Measurements from ENCODE around the gene PLCB4. TPM values are rescaled to one million over a fixed set of nuclear protein-coding genes. Genes with fewer than 3 reads are reported as not detected.

PLCB4 gene
- total and polyA plus RNA-seq, 4 donors, result 1.5 to 26.2 (median 10.8) TPM

DNA sequence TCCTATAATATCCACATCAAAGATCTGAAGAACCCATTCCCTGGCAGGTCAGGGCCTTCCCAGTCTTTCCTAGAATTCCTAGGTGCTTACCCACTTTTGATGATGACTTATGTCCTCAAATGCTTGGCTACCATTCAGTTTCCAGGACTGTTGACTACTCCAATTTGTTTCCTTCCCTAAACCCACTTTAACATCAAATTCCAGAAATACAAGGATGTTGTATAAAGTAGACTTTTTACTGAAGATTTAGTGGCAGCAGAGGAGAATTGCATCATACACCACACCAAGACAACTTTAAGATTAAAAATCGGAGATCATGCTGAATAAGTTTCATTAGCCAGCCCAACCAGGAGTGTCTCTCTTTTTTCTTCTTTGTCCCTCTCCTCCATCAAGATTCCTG is 242.2 kb downstream of the PLCB4 start:
- intact Hi-C loops (cut with DNase I), result no loop called here
- Histone ChIP-seq H3K4me3 (ENCODE audit: low read length in 2 of 2) (no peak overlapping the region), H3K36me3 (ENCODE audit: control insufficient read depth in 1 of 2, insufficient read depth in 2 of 2, low read length in 1 of 2) (no peaks in the 10 kb centered on the region), H3K27me3 (ENCODE audit: control insufficient read depth in 1 of 2, insufficient read depth in 2 of 2, low read length in 1 of 2) (no peaks in the 10 kb centered on the region), H3K27ac (ENCODE audit: low read depth in 1 of 2, low read length in 2 of 2) (no peak overlapping the region), H3K9me3 (ENCODE audit: control insufficient read depth, low read length) (no peaks in the 10 kb centered on the region), H3K4me1 (ENCODE audit: control insufficient read depth in 1 of 2, insufficient read depth in 2 of 2, low read length in 2 of 2) (peaks cover 2 to 4% of the 10 kb centered on the region in 2 donors)
- ATAC-seq (ENCODE audit: low FRiP score) (no peak), DNase-seq (no peak)
- WGBS, 2 donors, result 67 to 75% methylated on average over 1 of the region's 1 CpG

DNA sequence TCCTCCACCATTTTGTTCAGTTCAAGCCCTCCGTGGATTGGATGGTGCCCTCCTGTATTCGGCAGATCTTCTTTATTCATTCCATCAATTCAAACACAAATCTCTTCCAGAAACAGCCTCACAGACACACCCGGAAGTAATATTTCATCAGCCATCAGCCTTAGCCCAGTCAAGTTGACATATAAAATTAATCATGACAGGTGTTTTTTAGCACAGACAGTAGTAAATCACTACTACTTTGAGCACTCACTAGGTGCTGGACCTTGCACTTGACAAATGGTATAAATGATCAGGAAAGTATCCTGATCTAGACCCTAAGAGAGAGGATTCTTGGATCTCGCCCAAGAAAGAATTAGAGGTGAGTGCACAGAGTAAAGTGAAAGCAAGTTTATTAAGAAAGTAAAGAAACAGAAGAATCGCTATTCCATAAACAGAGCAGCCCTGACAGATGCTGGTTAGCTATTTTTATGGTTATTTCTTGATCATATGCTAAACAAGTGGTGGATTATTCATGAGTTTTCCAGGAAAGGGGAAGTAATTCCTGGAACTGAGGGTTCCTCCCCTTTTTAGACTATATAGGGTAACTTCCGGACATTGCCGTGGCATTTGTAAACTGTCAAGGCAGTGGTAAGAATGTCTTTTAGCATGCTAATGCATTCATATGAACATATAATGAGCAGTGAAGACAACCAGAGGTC is 250.9 kb downstream of the PLCB4 start:
- intact Hi-C loops (cut with DNase I), result no loop called here
- H3K9me3 ChIP-seq (ENCODE audit: control insufficient read depth, low read length), result no peaks in the 10 kb centered on the region
- no peaks in the 10 kb centered on the region for H3K36me3 ChIP-seq (ENCODE audit: control insufficient read depth in 1 of 2, insufficient read depth in 2 of 2, low read length in 1 of 2)
- no peak for DNase-seq
- WGBS, 2 donors, result 82 to 89% methylated on average over 7 of the region's 7 CpGs
- ATAC-seq (ENCODE audit: low FRiP score), result no peak
- no peak overlapping the region for H3K27ac ChIP-seq (ENCODE audit: low read depth in 1 of 2, low read length in 2 of 2)
- no peak overlapping the region for H3K4me3 ChIP-seq (ENCODE audit: low read length in 2 of 2)
- no peaks in the 10 kb centered on the region for H3K27me3 ChIP-seq (ENCODE audit: control insufficient read depth in 1 of 2, insufficient read depth in 2 of 2, low read length in 1 of 2)
- H3K4me1 ChIP-seq (ENCODE audit: control insufficient read depth in 1 of 2, insufficient read depth in 2 of 2, low read length in 2 of 2), result no peaks in the 10 kb centered on the region

DNA sequence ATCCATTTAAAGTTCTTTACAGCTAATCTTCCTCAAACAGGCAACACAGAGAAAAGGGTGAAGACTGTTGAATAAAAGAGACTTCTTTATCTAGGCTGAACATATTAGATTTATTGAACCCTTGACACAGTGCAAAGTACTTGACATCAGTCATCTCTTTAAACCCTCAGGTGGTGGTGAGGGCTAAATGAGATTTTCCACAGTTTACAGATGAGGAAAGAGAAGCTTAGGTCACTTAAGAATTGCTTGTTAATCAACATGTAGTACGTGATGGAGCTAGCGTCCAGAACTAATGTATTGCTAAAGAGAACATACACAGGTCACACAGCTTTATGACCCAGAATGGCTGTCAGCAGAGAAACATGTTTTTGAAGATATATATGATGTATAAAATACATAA is 252.1 kb downstream of the PLCB4 start:
- intact Hi-C loops (cut with DNase I), result no loop called here
- H3K36me3 ChIP-seq (ENCODE audit: control insufficient read depth in 1 of 2, insufficient read depth in 2 of 2, low read length in 1 of 2), result no peaks in the 10 kb centered on the region
- H3K4me1 ChIP-seq (ENCODE audit: control insufficient read depth in 1 of 2, insufficient read depth in 2 of 2, low read length in 2 of 2), result no peaks in the 10 kb centered on the region
- no peaks in the 10 kb centered on the region for H3K9me3 ChIP-seq (ENCODE audit: control insufficient read depth, low read length)
- no peak for ATAC-seq (ENCODE audit: low FRiP score)
- no peaks in the 10 kb centered on the region for H3K27me3 ChIP-seq (ENCODE audit: control insufficient read depth in 1 of 2, insufficient read depth in 2 of 2, low read length in 1 of 2)
- no peak overlapping the region for H3K27ac ChIP-seq (ENCODE audit: low read depth in 1 of 2, low read length in 2 of 2)
- no peak for DNase-seq
- WGBS, 2 donors, result 94 to 95% methylated on average over 2 of the region's 2 CpGs
- H3K4me3 ChIP-seq (ENCODE audit: low read length in 2 of 2), result no peak overlapping the region

DNA sequence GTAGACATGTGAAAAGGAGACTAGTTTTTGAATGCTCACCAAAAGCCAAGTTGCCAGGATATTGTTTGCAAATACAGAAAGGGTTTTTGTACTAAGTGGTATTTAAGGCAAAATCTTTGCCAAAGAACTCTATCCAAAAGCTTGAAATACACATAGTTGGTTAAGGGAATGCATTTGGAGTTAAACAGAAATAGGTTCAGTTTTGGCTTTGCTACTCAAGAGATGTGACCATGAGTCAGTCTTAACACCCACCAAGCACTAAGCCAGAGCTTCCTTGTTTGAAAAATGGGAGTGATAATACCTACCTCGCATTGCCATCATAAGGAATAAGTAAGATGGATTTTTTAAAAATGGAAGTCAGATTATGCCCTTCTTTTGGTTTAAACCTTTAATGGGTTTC is 253.8 kb downstream of the PLCB4 start:
- H3K4me3 ChIP-seq (ENCODE audit: low read length in 2 of 2), result no peak overlapping the region
- 94 to 97% methylated on average over 1 of the region's 1 CpG for WGBS, 2 donors
- ATAC-seq (ENCODE audit: low FRiP score) (no peak), DNase-seq (no peak)
- no peaks in the 10 kb centered on the region for H3K4me1 ChIP-seq (ENCODE audit: control insufficient read depth in 1 of 2, insufficient read depth in 2 of 2, low read length in 2 of 2)
- H3K27ac ChIP-seq (ENCODE audit: low read depth in 1 of 2, low read length in 2 of 2), result no peak overlapping the region
- H3K27me3 ChIP-seq (ENCODE audit: control insufficient read depth in 1 of 2, insufficient read depth in 2 of 2, low read length in 1 of 2), result no peaks in the 10 kb centered on the region
- H3K36me3 ChIP-seq (ENCODE audit: control insufficient read depth in 1 of 2, insufficient read depth in 2 of 2, low read length in 1 of 2), result no peaks in the 10 kb centered on the region
- no peaks in the 10 kb centered on the region for H3K9me3 ChIP-seq (ENCODE audit: control insufficient read depth, low read length)
- intact Hi-C loops (cut with DNase I), result no loop called here

DNA sequence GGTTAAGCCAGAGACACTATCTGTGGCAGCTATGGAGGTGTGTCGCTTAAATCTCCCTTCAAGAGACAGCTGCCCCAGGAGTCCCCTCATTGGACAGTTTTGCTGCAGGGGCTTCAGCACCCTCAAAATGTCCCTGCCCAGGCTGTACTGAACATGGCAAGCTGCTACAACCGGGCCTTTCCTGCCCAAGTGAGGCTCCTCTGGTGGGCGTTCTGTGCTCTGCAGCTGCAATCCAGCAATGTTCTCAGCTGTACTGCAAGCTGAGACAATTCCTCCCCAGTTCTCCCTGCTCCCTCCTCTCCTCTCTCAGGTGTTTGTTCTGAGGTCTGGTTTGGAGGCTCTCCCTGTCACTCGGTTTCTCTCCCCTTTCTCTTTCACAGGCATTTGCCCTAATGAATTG is 254.7 kb downstream of the PLCB4 start:
- Histone ChIP-seq H3K27ac (ENCODE audit: low read depth in 1 of 2, low read length in 2 of 2) (no peak overlapping the region), H3K4me3 (ENCODE audit: low read length in 2 of 2) (no peak overlapping the region), H3K4me1 (ENCODE audit: control insufficient read depth in 1 of 2, insufficient read depth in 2 of 2, low read length in 2 of 2) (no peaks in the 10 kb centered on the region), H3K36me3 (ENCODE audit: control insufficient read depth in 1 of 2, insufficient read depth in 2 of 2, low read length in 1 of 2) (no peaks in the 10 kb centered on the region), H3K27me3 (ENCODE audit: control insufficient read depth in 1 of 2, insufficient read depth in 2 of 2, low read length in 1 of 2) (no peaks in the 10 kb centered on the region), H3K9me3 (ENCODE audit: control insufficient read depth, low read length) (no peaks in the 10 kb centered on the region)
- ATAC-seq (ENCODE audit: low FRiP score) (no peak), DNase-seq (no peak)
- 84 to 86% methylated on average over 4 of the region's 4 CpGs for WGBS, 2 donors
- intact Hi-C loops (cut with DNase I), result no loop called here

DNA sequence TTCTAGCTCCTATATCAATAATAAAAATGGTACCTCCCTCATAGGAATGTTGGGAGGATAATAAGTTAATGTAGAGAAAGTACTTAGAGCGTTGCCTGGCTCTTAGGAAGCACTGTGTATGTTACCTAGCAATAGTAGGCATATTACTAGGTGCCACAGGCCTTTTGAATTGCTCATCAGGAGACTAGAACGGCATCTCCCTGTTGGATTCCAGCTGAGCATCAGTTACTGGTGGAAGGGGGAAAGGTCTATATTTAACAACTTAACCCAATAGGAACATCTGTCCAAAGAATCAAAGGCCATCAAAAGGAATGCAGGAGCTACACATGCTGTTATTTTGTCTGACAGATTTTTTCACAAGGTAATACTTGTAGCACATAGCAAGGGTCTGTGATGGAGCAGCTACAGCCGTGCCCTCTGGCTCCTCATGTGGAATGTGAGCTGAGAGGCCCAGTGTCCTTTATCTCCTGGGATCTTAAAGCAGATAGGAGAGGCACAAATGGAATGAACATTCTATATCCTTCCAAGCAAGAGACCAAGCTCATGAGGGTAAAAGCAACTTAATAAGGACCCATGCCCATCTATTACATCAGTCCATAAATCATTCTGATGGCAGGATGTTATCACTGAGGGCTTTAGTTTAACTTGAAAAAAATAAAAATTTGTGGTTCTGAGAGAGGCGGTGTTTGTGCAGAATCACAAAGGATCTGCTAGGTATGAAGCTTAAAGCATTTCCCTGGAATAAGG is 260.6 kb downstream of the PLCB4 start:
- H3K27me3 ChIP-seq (ENCODE audit: control insufficient read depth in 1 of 2, insufficient read depth in 2 of 2, low read length in 1 of 2), result no peaks in the 10 kb centered on the region
- H3K9me3 ChIP-seq (ENCODE audit: control insufficient read depth, low read length), result no peaks in the 10 kb centered on the region
- no peak for ATAC-seq (ENCODE audit: low FRiP score)
- H3K27ac ChIP-seq (ENCODE audit: low read depth in 1 of 2, low read length in 2 of 2), result no peak overlapping the region
- DNase-seq, result no peak
- H3K4me1 ChIP-seq (ENCODE audit: control insufficient read depth in 1 of 2, insufficient read depth in 2 of 2, low read length in 2 of 2), result no peaks in the 10 kb centered on the region
- 84 to 92% methylated on average over 4 of the region's 4 CpGs for WGBS, 2 donors
- no peaks in the 10 kb centered on the region for H3K36me3 ChIP-seq (ENCODE audit: control insufficient read depth in 1 of 2, insufficient read depth in 2 of 2, low read length in 1 of 2)
- no peak overlapping the region for H3K4me3 ChIP-seq (ENCODE audit: low read length in 2 of 2)
- intact Hi-C loops (cut with DNase I), result no loop called here

DNA sequence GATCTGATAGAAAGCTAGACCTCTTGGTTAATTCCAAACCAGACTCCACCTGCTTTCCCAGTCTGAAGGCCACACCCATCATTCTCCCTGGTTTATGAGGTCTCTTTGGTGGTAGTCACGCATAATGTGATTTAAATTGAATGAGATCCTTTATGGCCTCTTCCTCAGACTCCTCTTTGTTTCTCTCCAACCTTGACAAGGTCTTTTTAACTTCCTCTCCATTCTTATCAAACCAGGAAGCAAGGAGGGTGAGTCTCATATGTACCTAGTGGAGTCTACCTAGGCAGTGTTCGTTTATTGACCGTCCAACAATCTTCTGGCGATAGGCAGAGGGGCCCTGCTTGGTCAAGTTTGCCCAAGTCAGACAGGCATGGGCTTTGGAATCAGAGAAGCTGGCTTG is 261.3 kb downstream of the PLCB4 start:
- intact Hi-C loops (cut with DNase I), result no loop called here
- Histone ChIP-seq H3K27ac (ENCODE audit: low read depth in 1 of 2, low read length in 2 of 2) (no peak overlapping the region), H3K4me1 (ENCODE audit: control insufficient read depth in 1 of 2, insufficient read depth in 2 of 2, low read length in 2 of 2) (no peaks in the 10 kb centered on the region), H3K4me3 (ENCODE audit: low read length in 2 of 2) (no peak overlapping the region), H3K9me3 (ENCODE audit: control insufficient read depth, low read length) (no peaks in the 10 kb centered on the region), H3K36me3 (ENCODE audit: control insufficient read depth in 1 of 2, insufficient read depth in 2 of 2, low read length in 1 of 2) (no peaks in the 10 kb centered on the region), H3K27me3 (ENCODE audit: control insufficient read depth in 1 of 2, insufficient read depth in 2 of 2, low read length in 1 of 2) (no peaks in the 10 kb centered on the region)
- ATAC-seq (ENCODE audit: low FRiP score) (no peak), DNase-seq (no peak)
- WGBS, 2 donors, result 95 to 98% methylated on average over 4 of the region's 4 CpGs

DNA sequence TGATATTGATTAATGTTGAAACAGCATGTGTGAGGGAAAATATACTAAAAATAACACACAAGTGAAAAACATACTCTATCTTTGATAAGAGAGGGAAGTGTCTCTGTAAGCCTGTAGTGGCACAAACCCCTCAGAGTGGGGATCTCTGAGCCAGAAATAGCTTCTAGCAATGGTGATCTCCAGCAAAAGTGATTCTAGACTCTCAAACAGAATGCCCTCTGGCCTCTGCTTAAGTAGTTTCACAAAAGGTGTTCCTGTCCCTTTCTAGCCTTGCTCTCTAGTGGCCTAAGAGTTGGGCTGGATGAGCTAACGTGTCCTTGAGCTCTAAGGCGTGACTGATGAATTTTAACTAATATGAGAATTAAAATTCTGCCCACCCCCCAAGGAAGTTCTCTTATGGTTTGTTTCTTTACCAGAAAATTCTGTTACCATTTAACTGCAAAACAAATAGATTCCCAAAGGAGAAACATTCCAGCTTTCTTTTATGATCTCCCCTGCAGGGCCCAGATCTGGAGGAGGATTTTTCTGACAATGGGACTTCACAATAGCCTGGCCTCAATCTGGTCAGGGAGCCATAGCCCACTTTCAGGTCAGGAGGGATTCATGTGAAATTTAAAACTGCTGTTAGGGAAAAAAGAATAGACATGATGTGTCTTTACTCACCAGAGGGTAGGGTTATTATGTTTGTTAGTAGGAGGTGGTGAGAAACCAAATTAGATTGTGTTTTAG is 263.0 kb downstream of the PLCB4 start:
- ATAC-seq (ENCODE audit: low FRiP score), result no peak
- no peaks in the 10 kb centered on the region for H3K36me3 ChIP-seq (ENCODE audit: control insufficient read depth in 1 of 2, insufficient read depth in 2 of 2, low read length in 1 of 2)

More for the DNA sequence above, 263.0 kb downstream of the PLCB4 start:
- DNase-seq, result no peak
- Histone ChIP-seq H3K27me3 (ENCODE audit: control insufficient read depth in 1 of 2, insufficient read depth in 2 of 2, low read length in 1 of 2) (no peaks in the 10 kb centered on the region), H3K9me3 (ENCODE audit: control insufficient read depth, low read length) (no peaks in the 10 kb centered on the region), H3K4me1 (ENCODE audit: control insufficient read depth in 1 of 2, insufficient read depth in 2 of 2, low read length in 2 of 2) (no peaks in the 10 kb centered on the region), H3K27ac (ENCODE audit: low read depth in 1 of 2, low read length in 2 of 2) (no peak overlapping the region), H3K4me3 (ENCODE audit: low read length in 2 of 2) (no peak overlapping the region)
- WGBS, 2 donors, result 96 to 97% methylated on average over 2 of the region's 2 CpGs
- intact Hi-C loops (cut with DNase I), result no loop called here

Measured in aorta (tissue), 5 donors.